Sciatic nerve (tissue), 2 donors: ENCODE results near the gene PAX7. TPM values are rescaled to one million over a fixed set of nuclear protein-coding genes. Genes with fewer than 3 reads are reported as not detected.
"Not testable (repeated sequence)": the region's sequence is repeated elsewhere in the genome, so short reads cannot be mapped to it uniquely, and the experiment has no call there.

Experiments used
- ATAC-seq: fragments of 200-7000 bp; cut with Tn5 transposase; one replicate; pipeline ENCODE4 v1.9.1; 2020; ENCODE audit warnings: mild to moderate bottlenecking, moderate library complexity
- DNase-seq: peaks from one replicate; pipeline ENCODE4 v3.0.0-alpha.2; 2020; ENCODE audit warnings: low spot score
- intact Hi-C: fragments of 100-400 bp; cut with DNase I; formaldehyde crosslinking; loops from one replicate; pipeline ENCODE4 v1.14.2; 2022
- total RNA-seq: library from RNA; stranded (reverse); fragmentation: NEBNext Ultra II Directional; extraction: Animal tissue kit (Norgen Biotek cat#: 25700); gene quantifications from one replicate; pipeline ENCODE4 v1.2.1, GENCODE V29; 2021
- donor health status: DM: no; HTN: no; CAD: no.
- donor health status: DM: no; HTN: no; CAD: no.

PAX7 gene
- not detected for total RNA-seq

DNA sequence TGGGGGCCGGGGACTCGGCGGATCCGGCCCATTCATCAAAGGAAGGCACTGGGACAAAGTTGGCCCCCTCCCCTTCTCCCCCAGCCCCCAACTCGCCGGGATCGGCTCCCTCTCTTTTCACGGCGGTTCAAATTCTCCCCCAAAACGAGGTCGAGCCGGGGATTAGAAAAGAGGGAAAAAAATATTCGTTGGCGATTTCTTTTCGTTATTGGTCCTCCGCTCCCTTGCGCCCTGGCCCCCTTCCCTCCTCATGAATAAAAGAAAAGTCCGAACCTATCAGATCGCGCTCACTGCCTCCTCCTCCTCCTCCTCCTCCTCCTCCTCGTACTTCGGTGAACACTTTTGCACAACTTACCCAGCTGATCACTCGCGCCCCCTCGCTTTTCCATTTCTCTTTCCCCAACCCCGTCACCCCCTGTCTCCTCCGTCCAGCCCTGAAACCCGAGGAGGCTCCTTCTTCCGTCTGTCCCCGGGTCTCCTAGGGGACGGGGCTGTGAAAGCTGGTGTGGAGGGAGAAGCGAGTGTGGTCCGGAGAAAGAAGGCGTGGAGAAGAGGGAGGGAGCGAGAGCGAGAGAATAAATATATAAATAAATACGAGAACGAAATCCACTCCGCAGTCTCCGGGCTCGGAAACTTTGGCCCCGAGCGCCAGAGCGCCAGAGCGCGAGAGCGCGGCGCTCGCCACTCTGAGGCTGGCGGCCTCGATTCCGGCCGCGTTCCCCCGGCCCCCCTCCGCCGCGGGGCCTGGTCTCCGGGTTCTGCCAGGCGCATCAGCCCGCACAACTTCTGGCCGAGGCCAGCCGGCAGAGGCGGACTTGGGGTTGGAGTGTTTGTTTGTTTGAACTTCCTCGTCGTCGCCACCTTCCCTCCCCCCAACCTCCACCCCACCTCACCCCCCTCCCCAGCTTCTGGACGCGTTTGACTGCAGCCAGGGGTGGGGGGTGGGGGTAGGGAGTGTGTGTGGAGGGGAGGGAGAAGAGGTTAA is at the start of gene PAX7:
Gene PAX7, plus strand, starts transcription at position 336 of the 985 bp plus-strand sequence. CDS start 758 bp downstream, outside the sequence.
- ATAC-seq (no peak), DNase-seq (no peak)
- intact Hi-C loops: no loop called here

DNA sequence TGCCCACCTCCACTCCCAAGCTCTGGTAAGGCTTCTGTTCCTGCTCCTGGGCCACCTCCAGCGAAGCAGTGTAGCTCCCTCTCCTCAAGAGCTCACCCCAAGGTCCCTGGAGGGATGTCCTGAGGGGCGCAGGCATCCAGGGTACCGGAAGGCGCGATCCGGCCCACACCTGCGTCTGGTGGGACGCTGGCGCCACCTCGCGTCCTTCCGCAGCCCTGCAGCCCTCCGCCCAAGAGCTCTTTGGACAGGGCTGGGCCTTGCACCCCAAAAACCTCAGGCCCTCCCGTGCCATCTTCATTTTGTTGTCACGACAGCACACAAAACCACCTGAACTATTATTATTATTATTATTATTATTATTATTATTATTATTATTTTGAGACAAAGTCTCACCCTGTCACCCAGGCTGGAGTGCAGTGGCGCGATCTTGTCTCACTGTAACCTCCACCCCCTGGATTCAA is 49.2 kb upstream of the PAX7 start:
- no peak for DNase-seq
- intact Hi-C loops: no loop called here
- no peak for ATAC-seq

DNA sequence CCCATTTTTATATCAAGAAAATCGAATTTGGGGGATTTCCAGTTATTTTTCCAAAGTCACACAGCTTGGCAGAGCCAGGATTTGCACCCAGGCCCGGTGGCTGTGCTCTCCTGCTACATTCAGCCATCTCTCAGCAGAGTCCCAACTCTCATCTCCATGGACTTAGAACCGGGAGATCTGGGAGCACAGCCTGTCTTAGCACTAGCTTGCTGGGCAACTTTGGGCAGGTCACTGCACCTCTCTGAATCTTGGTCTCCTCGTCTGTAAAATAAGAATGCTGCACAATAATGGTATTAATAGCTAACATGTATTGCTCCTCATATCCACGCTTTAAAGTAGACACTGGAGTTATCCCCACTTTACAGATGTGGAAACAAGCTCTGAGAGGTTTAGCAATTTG is 47.8 kb upstream of the PAX7 start:
- ATAC-seq: no peak
- no peak for DNase-seq
- intact Hi-C loops: no loop called here

DNA sequence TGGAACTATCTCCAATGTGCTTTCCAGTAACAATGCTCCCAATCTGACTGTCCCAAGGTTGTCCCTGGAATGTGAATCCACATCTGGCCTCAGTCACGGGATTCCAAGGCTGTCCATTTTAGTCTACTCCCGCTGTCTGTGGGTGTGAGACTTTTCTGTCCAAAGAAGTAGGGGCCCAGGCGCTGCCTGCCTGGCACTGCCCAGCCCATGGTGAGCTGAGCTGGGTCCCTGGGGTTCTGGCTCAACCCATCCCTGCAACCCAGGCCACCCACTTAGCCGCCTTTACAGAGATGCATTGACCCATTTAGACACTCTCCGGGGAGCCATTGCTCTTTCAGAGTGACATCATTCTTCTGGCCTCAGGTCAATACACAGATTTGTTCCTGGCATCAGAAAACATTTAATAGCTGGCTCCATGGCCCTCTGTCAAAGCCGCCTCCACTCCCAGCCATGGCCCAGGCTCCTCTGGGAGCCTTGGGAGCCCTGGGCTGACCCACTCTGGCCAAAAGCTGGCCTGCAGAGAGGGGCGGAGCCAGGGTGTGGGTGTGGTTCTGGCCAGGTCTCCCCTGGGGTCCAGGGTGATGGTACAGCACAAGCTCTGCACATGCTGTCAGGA is 47.2 kb upstream of the PAX7 start:
- ATAC-seq: peak; percentile 93
- DNase-seq: peak; percentile 69
- intact Hi-C loops: no loop called here

DNA sequence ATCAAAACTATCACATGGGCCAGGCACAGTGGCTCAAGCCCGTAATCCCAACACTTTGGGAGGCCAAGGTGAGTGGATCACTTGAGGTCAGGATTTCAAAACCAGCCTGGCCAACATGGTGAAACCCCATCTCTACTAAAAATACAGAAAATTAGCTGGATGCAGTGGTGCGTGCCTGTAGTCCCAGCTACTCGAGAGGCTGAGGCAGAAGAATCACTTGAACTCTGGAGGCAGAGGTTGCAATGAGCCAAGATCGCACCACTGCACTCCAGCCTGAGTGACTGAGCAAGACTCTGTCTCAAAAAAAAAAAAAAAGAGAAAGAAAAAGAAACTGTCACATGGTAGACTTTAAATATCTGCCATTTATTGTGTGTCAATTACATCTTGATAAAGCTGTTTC is 44.6 kb upstream of the PAX7 start:
- intact Hi-C loops, DNase-seq, ATAC-seq: not testable (repeated sequence)

DNA sequence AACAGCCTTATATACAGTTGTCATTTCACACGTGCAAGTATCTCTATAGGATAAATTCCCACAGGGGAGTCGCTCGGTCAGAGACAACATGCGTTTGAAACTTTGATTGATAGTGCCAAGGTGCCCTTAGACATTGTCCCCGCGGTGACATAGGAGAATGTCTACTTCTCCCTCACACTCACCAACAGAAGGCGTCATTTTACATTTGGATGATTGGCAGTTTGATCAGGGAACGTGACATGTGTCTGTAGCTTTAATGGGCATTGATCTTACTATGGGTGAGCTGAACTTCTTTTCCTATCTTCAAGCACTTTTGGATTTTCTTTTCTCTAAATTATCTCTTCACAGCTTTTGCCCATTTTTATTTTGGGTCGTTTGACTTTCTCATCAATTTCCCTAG is 42.6 kb upstream of the PAX7 start:
- intact Hi-C loops: no loop called here

DNA sequence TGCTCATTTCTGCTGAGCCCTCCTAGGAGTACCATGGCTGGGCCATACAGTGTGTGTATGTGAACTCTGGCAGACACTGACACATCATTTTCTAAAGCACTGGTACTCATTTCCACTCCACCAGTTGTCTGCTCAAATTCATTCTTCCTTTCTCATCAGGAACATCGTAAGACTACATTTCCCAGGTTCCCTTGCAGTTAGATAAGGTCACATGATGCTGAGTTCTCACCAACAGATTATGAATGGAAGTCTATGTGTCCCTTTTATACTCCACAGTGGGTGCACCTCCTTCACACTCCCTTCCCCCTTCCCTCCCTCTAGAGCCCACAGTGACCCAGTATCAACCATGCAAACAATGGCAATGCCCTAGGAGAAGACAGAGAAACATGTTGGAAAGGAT is 38.3 kb upstream of the PAX7 start:
- intact Hi-C loops: no loop called here
- ATAC-seq (no peak), DNase-seq (no peak)

More for the DNA sequence above, 42.6 kb upstream of the PAX7 start:
- ATAC-seq: no peak
- no peak for DNase-seq

DNA sequence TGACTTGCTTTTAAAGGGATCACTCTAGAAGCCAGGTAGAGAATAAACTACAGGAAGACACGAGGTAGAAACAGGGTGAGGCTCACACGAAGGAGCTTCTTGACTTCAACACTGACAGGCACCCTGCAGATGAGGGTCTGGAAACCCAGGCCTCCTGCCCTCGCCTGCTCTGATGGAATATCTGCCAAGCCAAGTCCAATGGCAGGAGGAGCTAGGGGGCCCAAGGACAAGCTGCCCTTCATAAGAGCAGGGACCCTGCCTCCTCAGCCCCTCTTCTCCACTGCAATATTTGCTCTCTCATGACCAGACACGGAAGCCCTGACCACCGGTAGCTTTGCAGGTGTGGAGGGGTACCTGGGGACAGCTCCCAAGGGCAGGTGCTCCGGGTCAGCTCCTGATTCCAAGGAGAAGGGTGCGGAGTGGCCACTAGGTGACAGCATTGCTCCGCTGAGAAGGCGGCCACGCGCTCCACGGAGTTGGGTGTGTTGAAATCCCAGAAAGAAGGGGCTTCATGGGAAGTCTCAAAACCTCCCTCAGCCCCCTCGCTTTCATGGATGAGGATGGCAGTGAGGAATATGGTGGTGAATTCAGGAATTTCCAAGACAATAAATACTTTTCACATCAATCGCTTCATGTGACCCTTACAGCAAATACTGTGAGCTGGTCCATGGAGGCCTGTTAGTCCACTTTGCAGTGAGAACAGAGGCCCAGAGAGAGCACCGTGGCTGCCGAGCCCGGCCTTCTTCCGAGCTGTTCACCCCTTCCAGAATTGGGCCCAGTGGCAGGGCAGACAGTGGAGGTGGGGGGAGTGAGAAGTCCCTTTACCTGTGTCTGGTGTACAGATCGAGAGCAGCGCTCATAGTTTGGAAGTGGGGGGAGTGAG is 33.2 kb upstream of the PAX7 start:
- ATAC-seq (peak; percentile 74), DNase-seq (peak; percentile 75)
- intact Hi-C loops: no loop called here

DNA sequence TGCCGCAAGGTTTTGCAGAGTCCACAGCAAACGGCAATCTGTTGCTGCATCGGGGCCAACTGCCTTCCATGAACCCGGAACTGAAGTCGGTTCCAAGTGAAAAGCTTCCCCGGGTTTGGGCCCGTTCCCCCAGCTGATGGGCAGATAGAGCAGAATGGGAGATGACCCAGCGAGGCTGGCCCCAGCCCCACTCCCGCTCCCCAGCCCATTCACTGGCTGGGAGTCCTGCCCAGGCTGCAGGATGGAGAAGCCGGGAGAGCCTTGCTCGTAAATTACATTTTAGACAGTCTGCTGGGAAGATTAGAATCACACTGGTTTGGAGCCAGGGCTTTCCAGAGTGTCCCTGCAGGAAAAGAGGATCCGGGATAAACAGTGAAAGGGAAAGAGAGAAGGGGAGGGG is 31.6 kb upstream of the PAX7 start:
- DNase-seq: no peak
- ATAC-seq: peak; percentile 63
- intact Hi-C loops: no loop called here

DNA sequence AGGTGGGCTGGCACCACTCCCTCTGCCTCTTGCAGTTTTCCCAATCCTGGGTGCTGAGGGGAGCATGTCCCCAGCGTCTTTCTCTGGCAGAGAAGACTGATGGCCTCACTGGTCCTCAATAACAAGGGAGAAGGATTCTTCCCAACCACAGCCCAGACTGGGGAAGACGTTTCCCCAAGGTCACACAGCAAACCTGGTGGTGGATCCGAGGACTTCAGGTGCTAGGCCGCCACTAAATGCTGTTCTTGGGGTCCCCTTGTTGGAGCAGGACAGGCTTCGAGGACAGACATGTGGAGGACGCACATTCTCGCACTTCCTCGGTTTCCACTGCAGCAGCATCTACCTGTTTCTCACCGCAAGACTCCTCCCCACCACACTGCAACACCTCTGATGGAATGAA is 30.9 kb upstream of the PAX7 start:
- intact Hi-C loops: no loop called here
- DNase-seq (no peak), ATAC-seq (no peak)

DNA sequence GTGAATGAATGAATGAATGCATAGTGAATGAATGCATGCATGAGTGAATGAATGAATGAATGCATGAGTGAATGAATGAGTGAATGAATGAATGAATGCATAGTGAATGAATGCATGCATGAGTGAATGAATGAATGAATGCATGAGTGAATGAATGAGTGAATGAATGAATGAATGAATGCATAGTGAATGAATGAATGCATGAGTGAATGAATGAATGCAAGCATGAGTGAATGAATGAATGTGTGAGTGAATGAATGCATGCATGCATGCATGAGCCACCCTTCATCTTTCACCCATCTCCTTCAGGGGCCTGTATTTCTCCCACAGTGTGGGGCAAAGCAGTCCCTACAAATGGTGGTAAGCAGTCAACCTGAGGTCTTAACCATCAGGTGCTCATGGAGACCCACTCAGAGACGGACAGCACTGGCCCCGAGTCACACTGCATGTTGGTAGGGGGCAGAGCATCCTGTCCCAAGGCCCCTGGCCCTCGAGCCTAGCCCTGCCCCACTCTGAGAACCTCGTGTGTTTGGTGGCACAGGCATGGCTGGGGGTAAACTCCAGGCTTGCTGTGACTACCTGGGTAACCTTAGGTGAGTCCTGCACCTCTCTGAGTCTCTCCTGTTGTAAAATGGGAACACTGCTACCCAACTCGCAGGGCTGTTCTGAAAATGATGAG is 28.0 kb upstream of the PAX7 start:
- DNase-seq (no peak), ATAC-seq (no peak)
- intact Hi-C loops: no loop called here

DNA sequence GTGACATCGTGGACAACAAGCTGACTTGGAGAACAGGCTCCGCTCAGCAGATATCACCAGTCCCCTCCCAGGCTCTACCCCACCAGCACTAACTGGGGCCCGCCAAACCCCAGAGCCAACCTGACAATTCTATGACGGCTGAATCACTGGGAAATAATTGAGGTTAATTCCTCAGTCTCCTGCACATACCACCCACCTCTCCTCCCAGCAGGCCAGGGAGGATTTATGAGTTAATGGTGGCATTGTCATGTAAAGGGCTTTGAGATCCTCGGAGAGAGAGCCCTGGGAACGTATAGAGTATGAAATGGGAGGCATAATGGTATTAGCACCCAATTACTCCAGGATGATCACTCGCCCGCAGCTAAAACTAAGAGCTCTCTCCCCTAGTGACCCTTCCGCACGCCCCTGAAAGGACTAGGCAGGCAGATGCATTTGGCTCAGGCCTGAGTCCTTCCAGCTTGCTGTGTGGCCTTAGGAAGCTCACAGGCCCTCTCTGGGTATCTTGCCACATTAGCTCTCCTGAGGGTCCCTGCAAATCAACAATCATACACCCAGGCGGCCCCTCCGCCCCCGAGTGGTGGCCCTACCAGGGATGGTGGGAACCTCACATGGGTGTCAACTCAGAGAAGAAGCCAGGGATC is 27.3 kb upstream of the PAX7 start:
- intact Hi-C loops: no loop called here
- DNase-seq (no peak), ATAC-seq (no peak)

DNA sequence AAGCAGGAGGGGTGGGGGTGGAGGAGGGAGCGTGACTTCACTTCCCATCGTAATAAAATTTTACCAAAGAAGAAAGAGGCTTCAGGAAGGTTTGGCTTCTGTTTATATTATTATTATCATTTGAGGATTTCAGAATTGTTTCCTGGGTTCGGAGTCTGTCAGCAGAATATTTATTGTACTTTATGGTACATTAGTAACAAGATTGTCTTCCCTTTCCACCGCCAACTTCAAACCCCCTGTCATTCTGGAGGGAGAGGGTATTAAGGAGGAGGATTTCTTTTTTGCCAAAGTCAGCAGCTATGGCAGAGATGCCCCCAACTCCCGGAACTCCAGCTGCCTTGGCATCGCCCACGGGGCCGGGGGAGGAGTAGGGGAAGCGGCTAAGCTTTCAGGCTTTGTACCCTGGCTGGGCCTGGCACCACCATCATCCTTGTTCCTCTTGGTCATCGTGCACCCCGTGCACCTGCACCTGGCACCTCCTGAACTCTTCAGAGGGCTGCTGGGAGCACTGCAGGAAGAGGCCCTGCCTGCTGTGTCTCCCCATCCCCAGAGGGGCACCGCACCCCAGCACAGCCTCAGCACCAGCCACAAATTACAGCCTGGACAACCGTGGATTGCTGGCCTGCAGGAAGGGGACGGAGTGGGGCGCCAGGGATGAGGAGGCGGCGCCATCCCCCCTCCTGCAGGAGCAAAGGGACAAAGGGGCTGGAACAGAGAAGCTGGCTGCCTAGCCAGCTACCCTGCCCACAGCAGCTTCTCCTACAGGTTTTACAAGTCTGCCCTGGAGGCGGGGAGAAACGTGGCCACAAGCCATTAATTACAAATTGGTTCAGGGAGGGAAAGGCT is 24.0 kb upstream of the PAX7 start:
- DNase-seq (no peak), ATAC-seq (no peak)
- intact Hi-C loops: no loop called here

DNA sequence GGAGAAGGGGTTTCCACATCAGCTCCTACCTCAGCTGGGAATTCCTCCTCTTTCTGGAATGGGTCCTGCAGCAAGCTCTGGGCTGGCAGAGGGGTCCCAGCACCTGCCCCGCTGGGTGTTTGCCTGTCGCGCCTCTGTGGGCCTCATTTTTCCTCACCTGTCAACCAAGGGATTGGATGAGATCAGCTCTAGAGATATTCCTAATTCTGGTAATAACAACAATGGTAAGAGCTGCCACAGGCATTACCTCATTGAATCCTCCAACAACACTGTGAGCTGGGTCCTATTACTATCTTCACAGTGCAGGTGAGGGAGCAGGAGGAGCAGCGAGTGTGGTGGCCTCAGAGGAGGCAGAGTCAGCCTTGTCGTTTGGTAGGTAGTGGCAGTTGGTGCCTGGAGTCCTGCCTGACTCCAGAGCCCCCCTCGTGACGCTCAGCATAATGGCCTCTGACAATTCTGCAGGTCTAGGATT is 23.3 kb upstream of the PAX7 start:
- ATAC-seq: no peak
- intact Hi-C loops: no loop called here
- no peak for DNase-seq

DNA sequence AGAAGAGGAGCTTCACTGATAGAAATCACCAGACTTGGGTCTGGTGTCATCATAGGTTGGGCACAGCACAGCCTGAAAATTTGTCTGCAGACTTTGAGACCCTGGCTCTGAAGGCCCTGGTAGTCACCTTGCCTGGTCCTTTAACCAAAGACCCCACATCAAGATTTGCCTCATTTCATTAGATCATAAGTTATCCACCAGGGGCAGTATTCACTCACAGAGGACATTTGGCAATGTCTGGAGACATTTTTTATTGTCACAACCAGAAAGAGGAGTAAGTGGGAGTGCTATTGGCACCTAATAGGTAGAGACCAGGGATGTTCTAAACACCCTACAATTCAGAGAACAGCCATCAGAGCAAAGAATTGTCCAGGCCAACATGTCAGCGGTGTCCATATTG is 22.1 kb upstream of the PAX7 start:
- no peak for ATAC-seq
- intact Hi-C loops: no loop called here
- no peak for DNase-seq

DNA sequence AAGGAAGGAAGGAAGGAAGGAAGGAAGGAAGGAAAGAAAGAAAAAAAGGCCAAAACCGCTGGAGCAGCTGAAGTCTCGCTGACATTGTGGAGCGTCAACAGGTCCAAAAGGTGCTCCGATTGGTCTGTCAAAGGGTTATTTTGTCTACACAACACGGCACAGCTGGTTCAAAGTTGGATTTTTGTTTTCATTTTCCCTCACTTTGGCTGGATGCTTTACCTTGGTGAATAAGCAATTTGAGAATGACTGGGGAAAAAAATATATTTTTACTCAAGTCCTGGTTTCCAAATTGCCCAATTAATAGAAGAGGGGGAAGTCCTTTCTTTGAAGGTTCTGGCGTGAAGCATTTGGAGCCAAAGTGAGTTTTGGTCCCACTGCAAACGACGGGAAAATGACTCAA is 19.3 kb upstream of the PAX7 start:
- intact Hi-C loops: loop anchor here (5.0 kb wide), 1 partner anchor 446 kb away; no protein-coding TSS in a partner anchor
- DNase-seq (no peak), ATAC-seq (no peak)

DNA sequence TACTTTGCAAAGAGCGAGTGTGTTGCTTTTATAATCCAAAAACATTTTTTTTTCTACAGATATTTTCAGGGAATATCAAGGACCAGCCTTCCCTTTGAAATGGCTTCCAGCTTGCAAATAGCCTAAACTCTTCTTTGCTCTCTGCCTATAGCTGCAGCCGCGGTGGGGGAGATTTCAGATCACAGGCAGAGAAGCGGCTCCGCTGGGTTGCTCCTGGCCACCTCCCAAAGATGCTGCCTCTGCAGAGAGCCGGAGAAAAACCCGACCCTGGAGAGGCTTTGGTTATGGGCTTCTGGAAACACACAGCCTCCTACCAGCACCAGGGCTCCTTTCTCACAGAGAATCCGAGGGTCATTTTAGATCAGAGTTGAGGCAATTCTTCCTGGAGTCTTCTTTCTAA is 18.6 kb upstream of the PAX7 start:
- ATAC-seq: no peak
- DNase-seq: no peak
- intact Hi-C loops: loop anchor here (5.0 kb wide), 1 partner anchor 445 kb away; no protein-coding TSS in a partner anchor
